HepG2 (cell line): ENCODE measurements around the gene NAT9. TPM values are rescaled to one million over a fixed set of nuclear protein-coding genes. Genes with fewer than 3 reads are reported as not detected.

Experiments used
- AFF4 ChIP-seq: sonication (generic); formaldehyde crosslinking; IDR thresholded peaks from 2 replicates; pipeline ENCODE4 v1.4.0; 2020; ENCODE audit warnings: missing genetic modification reagents
- ARHGAP35 ChIP-seq: sonication (generic); formaldehyde crosslinking; IDR thresholded peaks from 2 replicates; pipeline ENCODE4 v1.9.0; 2022; ENCODE audit warnings: mild to moderate bottlenecking, inconsistent platforms, moderate library complexity, missing genetic modification reagents, borderline replicate concordance
- CENPT ChIP-seq: sonication (generic); formaldehyde crosslinking; IDR thresholded peaks from 2 replicates; pipeline ENCODE4 v1.8.0; 2022; ENCODE audit warnings: low read depth, mild to moderate bottlenecking, moderate library complexity, missing genetic modification reagents
- CREB3 ChIP-seq: sonication (generic); formaldehyde crosslinking; IDR thresholded peaks from 2 replicates; pipeline ENCODE4 v1.5.0; 2020; ENCODE audit warnings: missing genetic modification reagents
- FOXC1 ChIP-seq: sonication (generic); formaldehyde crosslinking; IDR thresholded peaks from 2 replicates; pipeline ENCODE4 v1.8.0; 2022; ENCODE audit warnings: mild to moderate bottlenecking, missing genetic modification reagents, borderline replicate concordance
- GTF2F1 ChIP-seq: fragments of 150-350 bp; IDR thresholded peaks from 2 replicates; pipeline ENCODE4 v1.6.1; 2014; ENCODE audit warnings: low read length
- HNRNPH1 ChIP-seq: fragments of 200-400 bp; formaldehyde crosslinking; optimal IDR thresholded peaks from 2 replicates; pipeline ENCODE3; 2017; ENCODE audit warnings: mild to moderate bottlenecking, low read depth, low read length
- MIER2 ChIP-seq: IDR thresholded peaks from 2 replicates; pipeline ENCODE4 v1.6.1; 2016; ENCODE audit warnings: missing biosample characterization, missing genetic modification reagents
- MTF2 ChIP-seq: sonication (generic); formaldehyde crosslinking; IDR thresholded peaks from 2 replicates; pipeline ENCODE4 v1.5.0; 2020; ENCODE audit warnings: missing genetic modification reagents, borderline replicate concordance
- POGZ ChIP-seq: sonication (generic); formaldehyde crosslinking; IDR thresholded peaks from 2 replicates; pipeline ENCODE4 v1.4.0; 2020; ENCODE audit warnings: mild to moderate bottlenecking, missing genetic modification reagents
- SRF ChIP-seq: IDR thresholded peaks from 2 replicates; pipeline ENCODE4 v1.6.1; 2011; ENCODE audit warnings: mild to moderate bottlenecking, low read depth, low read length, moderate library complexity
- STAT6 ChIP-seq: sonication (generic); formaldehyde crosslinking; IDR thresholded peaks from 2 replicates; pipeline ENCODE4 v1.4.0; 2020; ENCODE audit warnings: missing genetic modification reagents, mild to moderate bottlenecking, borderline replicate concordance
- U2AF1 ChIP-seq: fragments of 200-400 bp; formaldehyde crosslinking; optimal IDR thresholded peaks from 2 replicates; pipeline ENCODE3; 2017; ENCODE audit warnings: mild to moderate bottlenecking, low read depth, low read length
- ZNF362 ChIP-seq: sonication (generic); formaldehyde crosslinking; IDR thresholded peaks from 2 replicates; pipeline ENCODE4 v1.4.0; 2020; ENCODE audit warnings: missing genetic modification reagents, mild to moderate bottlenecking, borderline replicate concordance
- polyA plus RNA-seq, 8 experiments: library from polyadenylated mRNA; depleted of rRNA in 3 of 8; stranded (reverse) in 7 of 8; unstranded in 1 of 8; fragments of >200 nt; fragmentation: Illumina TruSeq in 4 of 8; extraction: Trizol in 4 of 8; gene quantifications; 2 replicates each; pipeline versions ENCODE4 v1.2.1 to v1.2.3, GENCODE V29; 2011 to 2016; ENCODE audit warnings: low read depth in 4 of 8, missing spikeins in 1 of 8, mixed read lengths in 1 of 8; ENCODE audit not compliant: insufficient read depth in 1 of 8
- total RNA-seq, 5 experiments: library from RNA; depleted of rRNA; stranded (reverse); fragments of >200 nt; fragmentation: Illumina TruSeq; extraction: Trizol; gene quantifications; 2 replicates each; pipeline ENCODE4 v1.2.3, GENCODE V29; 2016; ENCODE audit warnings: low read depth in 1 of 5
- TF ChIP-seq, protein P1 (sequence below): sonication (generic); formaldehyde crosslinking; IDR thresholded peaks from 2 replicates; pipeline ENCODE4 v1.5.0; 2020; ENCODE audit warnings: missing genetic modification reagents
- TF ChIP-seq, protein P2 (sequence below): sonication (generic); formaldehyde crosslinking; IDR thresholded peaks from 2 replicates; pipeline ENCODE4 v1.8.0; 2022; ENCODE audit warnings: mild to moderate bottlenecking, missing genetic modification reagents, moderate library complexity

Gene NAT9
- total and polyA plus RNA-seq, 2 of the 13 experiments (the other 11 are each of a cell fraction or from before 2014, with no cell fraction given), result 39.7 to 44.2 TPM

GRCh38 chr17:74763565-74764387, 12.4 kb downstream of the NAT9 start (continued):
- TF ChIP-seq, protein P1, sequence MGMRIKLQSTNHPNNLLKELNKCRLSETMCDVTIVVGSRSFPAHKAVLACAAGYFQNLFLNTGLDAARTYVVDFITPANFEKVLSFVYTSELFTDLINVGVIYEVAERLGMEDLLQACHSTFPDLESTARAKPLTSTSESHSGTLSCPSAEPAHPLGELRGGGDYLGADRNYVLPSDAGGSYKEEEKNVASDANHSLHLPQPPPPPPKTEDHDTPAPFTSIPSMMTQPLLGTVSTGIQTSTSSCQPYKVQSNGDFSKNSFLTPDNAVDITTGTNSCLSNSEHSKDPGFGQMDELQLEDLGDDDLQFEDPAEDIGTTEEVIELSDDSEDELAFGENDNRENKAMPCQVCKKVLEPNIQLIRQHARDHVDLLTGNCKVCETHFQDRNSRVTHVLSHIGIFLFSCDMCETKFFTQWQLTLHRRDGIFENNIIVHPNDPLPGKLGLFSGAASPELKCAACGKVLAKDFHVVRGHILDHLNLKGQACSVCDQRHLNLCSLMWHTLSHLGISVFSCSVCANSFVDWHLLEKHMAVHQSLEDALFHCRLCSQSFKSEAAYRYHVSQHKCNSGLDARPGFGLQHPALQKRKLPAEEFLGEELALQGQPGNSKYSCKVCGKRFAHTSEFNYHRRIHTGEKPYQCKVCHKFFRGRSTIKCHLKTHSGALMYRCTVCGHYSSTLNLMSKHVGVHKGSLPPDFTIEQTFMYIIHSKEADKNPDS, result no peak
- TF ChIP-seq ZNF362 (CRISPR knock-in tag), result peak; percentile 67; the same call in 1 of the 2 replicates
- TF ChIP-seq GTF2F1, result no peak
- TF ChIP-seq POGZ (CRISPR knock-in tag), result peak; percentile 68
- no peak; the same call in 1 of the 2 replicates for TF ChIP-seq CREB3 (CRISPR knock-in tag)
- no peak for TF ChIP-seq U2AF1
- no peak; the same call in 1 of the 2 replicates for TF ChIP-seq ARHGAP35 (CRISPR knock-in tag)
- no peak for TF ChIP-seq MIER2 (CRISPR knock-in tag)
- peak; percentile 47; the same call in 1 of the 2 replicates for TF ChIP-seq SRF
- no peak for TF ChIP-seq AFF4 (CRISPR knock-in tag)
- peak; percentile 16; the same call in 1 of the 2 replicates for TF ChIP-seq FOXC1 (CRISPR knock-in tag)
- no peak for TF ChIP-seq MTF2 (CRISPR knock-in tag)
- TF ChIP-seq STAT6 (CRISPR knock-in tag), result no peak
- no peak for TF ChIP-seq HNRNPH1
- TF ChIP-seq, protein P2, sequence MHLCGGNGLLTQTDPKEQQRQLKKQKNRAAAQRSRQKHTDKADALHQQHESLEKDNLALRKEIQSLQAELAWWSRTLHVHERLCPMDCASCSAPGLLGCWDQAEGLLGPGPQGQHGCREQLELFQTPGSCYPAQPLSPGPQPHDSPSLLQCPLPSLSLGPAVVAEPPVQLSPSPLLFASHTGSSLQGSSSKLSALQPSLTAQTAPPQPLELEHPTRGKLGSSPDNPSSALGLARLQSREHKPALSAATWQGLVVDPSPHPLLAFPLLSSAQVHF (CRISPR knock-in tag), result no peak
- TF ChIP-seq CENPT (CRISPR knock-in tag), result no peak
